Trophoblast cell (in vitro differentiated cells and primary cell): Measurements from ENCODE around the gene NHSL2.

Experiments used
- DNase-seq, 2 donors: peaks; one replicate each; pipeline ENCODE4 v3.0.0-alpha.2; 2016
- H2AFZ ChIP-seq: 2 replicates; pipeline ENCODE4 v1.6.1; 2013; ENCODE audit warnings: low read length, moderate library complexity, mild to moderate bottlenecking; ENCODE audit not compliant: insufficient read depth, poor library complexity
- H2AK5ac ChIP-seq: 2 replicates; pipeline ENCODE4 v1.6.1; 2013; ENCODE audit warnings: mild to moderate bottlenecking, low read length
- H2BK120ac ChIP-seq: 2 replicates; pipeline ENCODE4 v1.6.1; 2013; ENCODE audit warnings: low read length, mild to moderate bottlenecking, moderate library complexity; ENCODE audit not compliant: insufficient read depth, poor library complexity
- H2BK12ac ChIP-seq: 2 replicates; pipeline ENCODE4 v1.6.1; 2013; ENCODE audit warnings: mild to moderate bottlenecking, low read length, moderate library complexity
- H2BK5ac ChIP-seq: 2 replicates; pipeline ENCODE4 v1.6.1; 2013; ENCODE audit warnings: low read length, low read depth, moderate library complexity, mild to moderate bottlenecking; ENCODE audit not compliant: poor library complexity
- H3K14ac ChIP-seq: 2 replicates; pipeline ENCODE4 v1.6.1; 2013; ENCODE audit warnings: mild to moderate bottlenecking, low read length
- H3K18ac ChIP-seq: 2 replicates; pipeline ENCODE4 v1.6.1; 2013; ENCODE audit warnings: mild to moderate bottlenecking, low read length
- H3K23ac ChIP-seq: 2 replicates; pipeline ENCODE4 v1.6.1; 2013; ENCODE audit warnings: low read length
- H3K27ac ChIP-seq: 2 replicates; pipeline ENCODE4 v1.5.1; 2013; ENCODE audit warnings: low read depth, mild to moderate bottlenecking, inconsistent platforms, low read length, moderate library complexity
- H3K27me3 ChIP-seq: 2 replicates; pipeline ENCODE4 v1.6.1; 2013; ENCODE audit warnings: inconsistent platforms, mild to moderate bottlenecking, low read length, moderate library complexity; ENCODE audit not compliant: insufficient read depth
- H3K36me3 ChIP-seq, 2 experiments: 1 replicate in 1 of 2; 2 replicates in 1 of 2; pipeline ENCODE4 v1.6.1; 2013; ENCODE audit warnings: low read length in 2 of 2, mild to moderate bottlenecking in 2 of 2, moderate library complexity in 1 of 2; ENCODE audit not compliant: insufficient read depth in 2 of 2, control insufficient read depth in 1 of 2
- H3K4ac ChIP-seq: 2 replicates; pipeline ENCODE4 v1.6.1; 2013; ENCODE audit warnings: low read depth, mild to moderate bottlenecking, low read length, moderate library complexity
- H3K4me1 ChIP-seq, 2 experiments: 1 replicate in 1 of 2; 2 replicates in 1 of 2; pipeline ENCODE4 v1.6.1; 2013; ENCODE audit warnings: low read length in 2 of 2, mild to moderate bottlenecking in 2 of 2, moderate library complexity in 1 of 2; ENCODE audit not compliant: insufficient read depth in 2 of 2, control insufficient read depth in 1 of 2
- H3K4me2 ChIP-seq: 2 replicates; pipeline ENCODE4 v1.6.1; 2013; ENCODE audit warnings: inconsistent platforms, mild to moderate bottlenecking, low read length, moderate library complexity
- H3K4me3 ChIP-seq: 2 replicates; pipeline ENCODE4 v1.5.1; 2013; ENCODE audit warnings: mild to moderate bottlenecking, low read depth, low read length, inconsistent platforms
- H3K79me1 ChIP-seq: one replicate; pipeline ENCODE4 v1.6.1; 2013; ENCODE audit warnings: low read length
- H3K79me2 ChIP-seq: 2 replicates; pipeline ENCODE4 v1.6.1; 2013; ENCODE audit warnings: low read length, mild to moderate bottlenecking; ENCODE audit not compliant: control insufficient read depth, insufficient read depth, poor library complexity
- H3K9ac ChIP-seq: 2 replicates; pipeline ENCODE4 v1.6.1; 2013; ENCODE audit warnings: mild to moderate bottlenecking, low read length
- H3K9me3 ChIP-seq: 2 replicates; pipeline ENCODE4 v1.6.1; 2013; ENCODE audit warnings: low read depth, mild to moderate bottlenecking, control low read depth, inconsistent platforms, low read length; ENCODE audit not compliant: insufficient read depth
- H4K12ac ChIP-seq: 2 replicates; pipeline ENCODE4 v1.6.1; 2013; ENCODE audit warnings: low read depth, mild to moderate bottlenecking, low read length, moderate library complexity
- H4K8ac ChIP-seq: 2 replicates; pipeline ENCODE4 v1.6.1; 2013; ENCODE audit warnings: low read depth, mild to moderate bottlenecking, low read length, moderate library complexity
- H4K91ac ChIP-seq: one replicate; pipeline ENCODE4 v1.6.1; 2013; ENCODE audit warnings: low read depth, mild to moderate bottlenecking, low read length, moderate library complexity
- WGBS: extraction: QIAGEN DNeasy Blood & Tissue Kit; methylation state at CpG from one replicate; pipeline ENCODE4 v1.1.7; 2013; ENCODE audit warnings: missing lambda C conversion rate; ENCODE audit not compliant: insufficient read length, insufficient coverage; ENCODE audit errors: extremely low coverage; 5-methylcytosine and 5-hydroxymethylcytosine counted together

NHSL2 gene

GRCh38 chrX:71949363-71949762 is 38.7 kb downstream of the NHSL2 start:
- no peak overlapping the region for H3K23ac ChIP-seq
- no peak overlapping the region for H3K4ac ChIP-seq
- H3K79me1 ChIP-seq: no peaks in the 10 kb centered on the region
- peaks cover 0 to 2% of the 10 kb centered on the region in 2 experiments for H3K36me3 ChIP-seq
- H4K8ac ChIP-seq: no peak overlapping the region
- H4K91ac ChIP-seq: no peak overlapping the region
- H2AK5ac ChIP-seq: no peak overlapping the region
- H2BK120ac ChIP-seq: no peak overlapping the region
- no peak for DNase-seq
- H3K27me3 ChIP-seq: no peaks in the 10 kb centered on the region
- H3K4me2 ChIP-seq: no peak overlapping the region
- no peak overlapping the region for H2AFZ ChIP-seq
- no peaks in the 10 kb centered on the region for H3K9me3 ChIP-seq
- no peak overlapping the region for H4K12ac ChIP-seq
- H3K4me3 ChIP-seq: no peak overlapping the region
- H3K18ac ChIP-seq: no peak overlapping the region
- WGBS: no CpG with 5 or more reads among the region's 8 CpGs
- H3K9ac ChIP-seq: no peak overlapping the region
- no peak overlapping the region for H2BK5ac ChIP-seq
- peaks cover 0 to 8% of the 10 kb centered on the region in 2 experiments for H3K4me1 ChIP-seq
- no peak overlapping the region for H2BK12ac ChIP-seq
- no peaks in the 10 kb centered on the region for H3K79me2 ChIP-seq
- H3K27ac ChIP-seq: no peak overlapping the region
- H3K14ac ChIP-seq: no peak overlapping the region

GRCh38 chrX:71949844-71950445 is 39.3 kb downstream of the NHSL2 start:
- no peak overlapping the region for H4K91ac ChIP-seq
- no peak overlapping the region for H2BK12ac ChIP-seq
- no peaks in the 10 kb centered on the region for H3K9me3 ChIP-seq

DNA sequence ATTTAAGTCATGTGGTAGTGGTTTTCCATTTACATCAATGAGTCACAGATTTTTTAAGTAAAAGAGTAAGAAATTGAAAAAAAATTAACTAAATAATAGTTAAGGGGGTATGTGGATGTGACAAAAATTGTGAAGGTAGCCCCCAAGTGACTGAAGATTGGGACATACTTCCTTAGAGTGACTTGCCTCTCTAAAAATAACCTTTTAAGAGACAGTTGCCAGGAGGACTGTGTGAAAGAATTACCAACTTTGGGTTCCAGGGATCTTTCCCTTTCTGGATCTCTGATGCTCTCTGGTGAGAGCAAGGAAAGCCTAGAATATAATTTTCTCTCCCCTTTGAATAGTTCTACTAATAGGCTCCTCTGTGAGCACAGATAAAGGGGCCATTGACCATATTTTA is 42.7 kb downstream of the NHSL2 start:
- no peak overlapping the region for H3K4ac ChIP-seq
- no peak overlapping the region for H2BK120ac ChIP-seq
- H3K27me3 ChIP-seq: no peaks in the 10 kb centered on the region
- H4K8ac ChIP-seq: no peak overlapping the region
- no peaks in the 10 kb centered on the region for H3K36me3 ChIP-seq
- H2AFZ ChIP-seq: no peak overlapping the region
- no peak overlapping the region for H2AK5ac ChIP-seq
- H4K91ac ChIP-seq: no peak overlapping the region
- H3K9ac ChIP-seq: no peak overlapping the region
- no peak overlapping the region for H3K18ac ChIP-seq
- H2BK12ac ChIP-seq: no peak overlapping the region
- no peak for DNase-seq
- no peak overlapping the region for H3K4me2 ChIP-seq
- no peak overlapping the region for H3K4me3 ChIP-seq
- no peak overlapping the region for H2BK5ac ChIP-seq
- H4K12ac ChIP-seq: no peak overlapping the region
- H3K4me1 ChIP-seq: peaks cover 1 to 10% of the 10 kb centered on the region in 2 experiments
- no peak overlapping the region for H3K27ac ChIP-seq
- peaks cover 8% of the 10 kb centered on the region for H3K79me1 ChIP-seq
- H3K9me3 ChIP-seq: no peaks in the 10 kb centered on the region
- H3K23ac ChIP-seq: no peak overlapping the region
- H3K14ac ChIP-seq: no peak overlapping the region
- no peaks in the 10 kb centered on the region for H3K79me2 ChIP-seq

More at GRCh38 chrX:71949844-71950445, 39.3 kb downstream of the NHSL2 start:
- H3K4me1 ChIP-seq: peaks cover 0 to 8% of the 10 kb centered on the region in 2 experiments
- H3K36me3 ChIP-seq: peaks cover 0 to 2% of the 10 kb centered on the region in 2 experiments
- no peak overlapping the region for H3K4ac ChIP-seq
- no peak overlapping the region for H4K8ac ChIP-seq
- no peak overlapping the region for H2AK5ac ChIP-seq
- H3K79me2 ChIP-seq: no peaks in the 10 kb centered on the region
- no peak overlapping the region for H3K4me2 ChIP-seq
- H3K23ac ChIP-seq: no peak overlapping the region
- no peak overlapping the region for H2BK5ac ChIP-seq
- no peaks in the 10 kb centered on the region for H3K27me3 ChIP-seq
- no peak overlapping the region for H3K18ac ChIP-seq
- no peak overlapping the region for H2BK120ac ChIP-seq
- no CpG with 5 or more reads among the region's 10 CpGs for WGBS
- H3K79me1 ChIP-seq: no peaks in the 10 kb centered on the region
- H2AFZ ChIP-seq: no peak overlapping the region
- H4K12ac ChIP-seq: no peak overlapping the region
- no peak overlapping the region for H3K14ac ChIP-seq
- no peak overlapping the region for H3K4me3 ChIP-seq
- no peak overlapping the region for H3K9ac ChIP-seq
- DNase-seq: no peak
- no peak overlapping the region for H3K27ac ChIP-seq

DNA sequence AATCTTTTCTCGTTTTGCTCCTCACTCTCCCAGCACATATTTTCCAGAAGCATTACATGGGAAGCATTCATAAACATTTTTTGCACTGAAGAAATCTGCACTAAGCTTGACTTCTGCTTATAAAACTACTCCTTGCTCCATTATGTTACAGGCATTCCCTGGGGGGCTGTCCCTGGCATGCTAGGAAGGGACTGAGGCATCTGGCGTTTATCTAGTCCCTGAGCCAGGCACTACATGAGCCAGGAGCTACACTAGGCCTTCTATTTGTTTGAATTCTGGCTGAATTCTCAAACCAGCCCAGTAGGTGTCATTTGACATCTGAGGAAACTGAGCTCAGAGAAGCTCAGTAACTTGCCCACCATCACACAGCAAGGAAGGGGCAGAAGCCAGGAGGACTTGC is 43.3 kb downstream of the NHSL2 start:
- no peaks in the 10 kb centered on the region for H3K79me2 ChIP-seq
- H3K9me3 ChIP-seq: no peaks in the 10 kb centered on the region
- no peak overlapping the region for H4K91ac ChIP-seq
- no peak overlapping the region for H2BK12ac ChIP-seq
- no peak overlapping the region for H3K27ac ChIP-seq
- H2BK5ac ChIP-seq: no peak overlapping the region
- H4K8ac ChIP-seq: no peak overlapping the region
- no peak overlapping the region for H4K12ac ChIP-seq
- H3K4me2 ChIP-seq: no peak overlapping the region
- no peak overlapping the region for H3K14ac ChIP-seq
- DNase-seq: no peak
- no peak overlapping the region for H2AFZ ChIP-seq
- no peak overlapping the region for H3K4me3 ChIP-seq
- H3K23ac ChIP-seq: no peak overlapping the region
- no peak overlapping the region for H3K4ac ChIP-seq
- H2AK5ac ChIP-seq: no peak overlapping the region
- no peak overlapping the region for H3K9ac ChIP-seq
- H3K79me1 ChIP-seq: peaks cover 9% of the 10 kb centered on the region
- no peak overlapping the region for H2BK120ac ChIP-seq
- no peak overlapping the region for H3K18ac ChIP-seq
- no CpG with 5 or more reads among the region's 2 CpGs for WGBS
- H3K27me3 ChIP-seq: no peaks in the 10 kb centered on the region
- peaks cover 3 to 14% of the 10 kb centered on the region in 2 experiments for H3K4me1 ChIP-seq
- H3K36me3 ChIP-seq: no peaks in the 10 kb centered on the region
